Stimulated activated CD4-positive, alpha-beta T cell treated with anti-CD3 and anti-CD28 coated beads, Interleukin-1b, Interleukin-23, amount 100 ng/mL, for 4 hours (primary cell): ENCODE measurements around the gene AXDND1.
"Not testable (repeated sequence)": the region's sequence is repeated elsewhere in the genome, so short reads cannot be mapped to it uniquely, and the experiment has no call there.

Experiments used
- DNase-seq, 2 donors: peaks; one replicate each; pipeline ENCODE4 v3.0.0-alpha.2; 2020; ENCODE audit warnings: low read depth in 2 of 2

Gene AXDND1

DNA sequence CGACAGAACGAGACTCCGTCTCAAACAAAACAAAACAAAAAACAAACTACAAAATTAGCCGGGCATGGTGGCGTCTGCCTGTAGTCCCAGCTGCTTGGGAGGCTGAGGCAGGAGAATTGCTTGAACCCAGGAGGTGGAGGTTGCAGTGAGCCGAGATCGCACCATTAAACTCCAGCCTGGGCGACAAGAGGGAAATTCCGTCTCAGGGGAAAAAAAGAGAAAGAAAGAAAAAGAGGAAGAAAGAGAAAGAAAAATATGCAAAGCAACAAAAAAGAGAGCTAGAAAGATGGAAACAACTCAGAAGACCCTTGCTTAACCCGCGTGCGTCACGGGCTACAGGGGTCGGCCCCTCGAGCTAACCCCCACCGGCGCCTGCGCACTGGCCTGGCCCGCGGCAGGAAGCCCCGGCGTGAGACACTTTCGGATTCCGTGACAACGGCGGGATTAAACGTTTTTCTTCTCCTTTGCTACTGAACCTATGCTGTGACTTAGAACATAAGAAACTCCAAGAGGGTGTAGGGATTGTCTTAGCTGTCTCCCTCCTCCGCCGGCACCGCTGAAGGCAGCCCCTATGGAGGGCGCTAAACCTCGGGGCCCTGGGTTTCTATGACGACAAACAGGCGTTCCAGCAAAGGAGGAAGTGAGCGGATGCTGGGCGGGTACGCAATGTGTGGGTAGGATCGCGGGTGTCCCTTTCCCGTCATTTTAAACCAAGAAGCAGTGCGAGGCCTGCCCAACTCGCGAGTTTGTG, at the start of gene AXDND1:
Gene AXDND1 (plus strand): TSS at position 630 of the 751 bp plus-strand sequence. CDS start 539 bp downstream, outside the sequence.
- DNase-seq: peak; percentile 81 to 84

DNA sequence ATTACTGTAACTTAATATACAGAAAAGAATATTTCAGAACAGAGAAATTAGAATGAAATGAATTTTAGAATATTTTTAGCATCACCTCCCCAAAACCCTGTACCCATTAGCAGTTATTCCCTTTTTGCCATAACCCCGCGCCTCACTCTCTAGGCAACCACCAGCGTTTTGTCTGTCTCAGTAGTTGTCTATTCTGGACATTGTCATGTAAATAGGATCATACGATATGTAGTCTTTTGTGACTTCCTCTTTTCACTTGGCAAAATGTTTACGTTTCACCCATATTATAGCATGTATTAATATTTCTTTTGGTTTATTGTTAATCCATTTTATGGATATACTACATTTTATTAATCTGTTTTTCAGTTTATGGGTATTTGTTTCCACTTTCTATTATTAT, 47.3 kb upstream of the AXDND1 start:
- DNase-seq: no peak

- no peak for DNase-seq
Observed at GRCh38 chr1:179321533-179322216, 44.1 kb upstream of the AXDND1 start.

DNA sequence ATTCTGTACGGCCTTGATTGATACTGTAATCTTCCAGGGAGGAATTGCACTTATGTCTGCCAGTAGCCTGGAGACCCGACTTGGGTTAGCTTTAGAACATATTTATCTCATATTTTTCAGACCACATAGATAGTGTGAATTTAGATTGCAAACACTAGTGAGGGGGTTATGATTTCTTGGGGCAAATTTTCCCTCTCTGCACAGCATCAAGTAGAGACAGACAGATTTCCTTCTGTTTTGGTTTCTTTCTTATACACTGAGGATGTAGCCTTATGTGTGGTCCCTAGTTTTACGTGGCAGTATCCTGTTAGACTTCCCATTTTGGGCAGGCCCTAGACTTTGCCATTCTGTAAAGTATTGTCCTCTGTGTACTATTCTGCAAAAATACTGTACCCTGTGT, 43.2 kb upstream of the AXDND1 start:
- no peak for DNase-seq

DNA sequence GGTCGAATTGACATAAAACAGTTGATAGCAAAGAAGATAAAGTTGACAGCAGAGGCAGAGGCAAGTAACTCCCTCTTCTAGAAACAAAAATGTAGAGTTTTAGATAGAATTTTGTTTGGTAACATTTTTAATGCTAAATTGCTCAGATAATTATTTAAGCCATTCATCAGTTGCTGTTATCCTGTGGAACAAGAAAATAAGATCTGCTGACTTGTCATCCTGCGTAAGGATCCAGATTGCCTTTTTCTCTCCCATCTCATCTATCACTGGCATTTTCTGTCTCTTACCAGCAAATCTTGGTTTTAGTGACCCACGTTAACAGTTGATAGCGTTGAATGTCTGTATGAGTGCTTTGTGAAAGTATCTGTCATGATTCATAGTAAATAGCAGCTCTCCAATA, 42.3 kb upstream of the AXDND1 start:
- DNase-seq: no peak

- no peak for DNase-seq
Observed at GRCh38 chr1:179325836-179326235, 39.9 kb upstream of the AXDND1 start.

GRCh38 chr1:179326746-179327145, 39.0 kb upstream of the AXDND1 start:
- DNase-seq: no peak

DNA sequence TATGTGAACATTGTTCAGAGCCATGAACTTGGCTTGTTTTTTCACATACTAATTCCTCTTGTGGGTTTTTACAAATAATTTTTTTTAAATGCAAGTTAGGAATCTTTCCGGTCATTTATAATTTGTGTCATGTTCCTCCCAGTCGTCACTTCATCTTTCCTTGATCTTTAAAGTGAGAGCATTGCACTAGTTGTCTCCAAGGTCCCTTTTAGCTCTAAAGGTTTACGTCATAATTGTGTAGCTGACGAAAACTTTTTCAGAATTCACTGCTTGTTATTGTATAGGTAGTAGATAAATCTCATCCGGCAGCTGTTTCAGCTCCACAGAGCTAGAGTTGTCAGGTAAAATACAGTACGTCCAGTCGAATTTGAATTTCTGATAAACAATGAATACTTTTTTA, 38.6 kb upstream of the AXDND1 start:
- DNase-seq: no peak

DNA sequence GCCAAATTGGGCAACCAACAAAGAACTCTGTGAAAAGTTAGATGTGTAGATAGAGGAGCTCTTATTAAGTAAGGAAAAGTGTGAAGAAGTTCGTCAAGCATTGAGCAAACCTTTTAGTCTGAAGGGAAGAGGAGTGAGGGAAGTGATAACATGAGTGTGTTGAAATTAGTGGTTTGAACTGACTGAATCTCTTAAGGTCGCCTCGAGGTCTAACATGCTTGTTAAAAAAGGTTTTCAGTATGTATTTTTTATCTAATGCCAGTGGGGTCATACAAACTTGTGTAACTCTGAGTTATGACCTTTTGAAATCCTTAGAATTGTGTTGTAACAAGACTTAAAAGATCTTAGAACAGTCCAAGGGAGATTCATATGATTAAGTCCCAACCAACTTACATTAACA, 38.1 kb upstream of the AXDND1 start:
- no peak for DNase-seq

DNA sequence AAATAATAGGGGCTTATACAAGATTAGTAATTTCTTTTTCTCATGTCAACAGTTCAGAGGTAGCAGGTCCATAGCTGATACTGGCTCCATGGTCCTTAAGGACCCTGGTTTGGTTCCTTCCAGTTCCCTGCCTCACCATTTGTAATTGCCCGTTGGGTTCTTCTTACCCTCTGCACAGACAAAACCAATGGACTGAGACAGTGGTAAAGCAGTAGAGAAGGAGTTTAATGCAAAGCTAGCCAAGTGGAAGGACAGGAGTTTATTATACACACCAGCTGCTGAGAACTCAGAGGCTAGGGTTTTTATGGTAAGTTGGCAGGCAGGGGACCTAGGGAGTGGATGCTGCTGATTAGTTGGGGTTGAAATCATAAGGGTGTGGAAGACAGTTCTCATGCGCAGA, 35.9 kb upstream of the AXDND1 start:
- no peak for DNase-seq

DNA sequence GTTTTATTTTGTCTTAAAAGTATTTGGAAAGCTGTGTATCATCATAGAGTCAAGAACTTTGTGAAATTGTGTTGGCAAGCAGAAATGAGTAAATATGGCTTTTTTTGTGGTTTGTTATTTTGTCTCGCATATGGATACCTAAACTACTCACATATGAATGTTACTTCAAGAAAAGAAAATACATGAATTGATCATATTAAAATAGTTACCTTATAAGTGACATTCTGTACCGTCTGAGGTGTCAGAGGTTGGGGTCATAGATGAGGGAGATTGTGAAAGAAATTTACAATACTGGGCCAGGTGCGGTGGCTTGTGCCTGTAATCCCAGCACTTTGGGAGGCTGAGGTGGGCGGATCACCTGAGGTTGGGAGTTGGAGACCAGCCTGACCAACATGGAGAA, 31.3 kb upstream of the AXDND1 start:
- no peak for DNase-seq

DNA sequence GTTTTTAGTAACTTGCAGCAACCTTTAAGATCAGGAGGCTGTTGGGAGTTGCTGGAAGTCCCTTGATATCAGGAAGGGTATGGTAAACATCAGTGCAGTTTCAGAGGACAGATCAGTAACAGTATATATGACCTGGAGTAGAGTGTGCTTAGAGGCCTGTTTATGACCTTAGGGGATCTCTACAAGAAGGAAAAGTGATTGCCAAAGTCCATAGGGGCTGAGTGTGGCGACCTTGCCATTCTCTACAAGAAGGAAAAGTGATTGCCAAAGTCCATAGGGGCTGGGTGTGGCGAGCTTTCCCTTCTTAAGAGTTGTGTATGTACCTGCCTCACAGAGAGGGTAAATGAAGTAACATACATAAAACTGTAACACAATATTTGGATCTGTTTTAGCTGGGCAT, 28.5 kb upstream of the AXDND1 start:
- DNase-seq: no peak

DNA sequence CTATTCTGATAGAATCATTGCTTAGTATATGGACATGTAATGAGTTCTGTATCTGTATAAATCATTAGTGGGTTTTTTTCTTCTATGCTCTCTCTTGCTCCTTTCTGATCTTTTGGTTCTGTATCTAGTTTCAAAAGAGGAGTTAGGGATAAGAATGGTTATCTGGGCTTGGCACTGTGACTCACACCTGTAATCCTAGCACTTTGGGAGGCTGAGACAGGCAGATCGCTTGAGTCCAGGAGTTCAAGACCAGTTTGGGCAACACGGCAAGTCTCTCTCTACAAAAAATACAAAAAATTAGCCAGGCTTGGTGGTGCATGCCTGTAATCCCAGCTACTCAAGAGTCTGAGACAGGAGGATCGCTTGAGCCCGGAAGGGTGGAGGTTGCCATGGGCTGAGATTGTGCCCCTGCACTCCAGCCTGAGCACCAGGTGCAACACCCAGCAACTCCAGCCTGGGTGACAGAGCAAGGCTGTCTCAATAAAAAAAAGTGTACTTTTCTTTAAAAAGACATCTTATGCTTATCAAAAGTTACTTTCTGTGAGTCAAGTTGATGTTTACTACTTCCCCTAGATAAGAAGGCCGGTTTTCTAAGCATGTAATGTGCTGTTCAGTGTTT, 27.7 kb upstream of the AXDND1 start:
- no peak for DNase-seq

DNA sequence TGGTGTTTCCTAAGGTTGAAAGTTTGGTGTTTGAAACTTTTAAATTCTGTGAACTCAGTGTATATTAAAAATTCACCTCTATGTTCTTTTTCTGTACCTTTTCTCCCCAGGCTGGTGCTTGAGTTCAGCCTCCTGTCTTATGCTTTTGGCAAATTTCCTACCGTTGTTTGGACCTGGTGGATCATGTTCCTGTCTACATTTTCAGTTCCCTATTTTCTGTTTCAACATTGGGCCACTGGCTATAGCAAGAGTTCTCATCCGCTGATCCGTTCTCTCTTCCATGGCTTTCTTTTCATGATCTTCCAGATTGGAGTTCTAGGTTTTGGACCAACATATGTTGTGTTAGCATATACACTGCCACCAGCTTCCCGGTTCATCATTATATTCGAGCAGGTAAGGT, 24.9 kb upstream of the AXDND1 start:
- DNase-seq: no peak

DNA sequence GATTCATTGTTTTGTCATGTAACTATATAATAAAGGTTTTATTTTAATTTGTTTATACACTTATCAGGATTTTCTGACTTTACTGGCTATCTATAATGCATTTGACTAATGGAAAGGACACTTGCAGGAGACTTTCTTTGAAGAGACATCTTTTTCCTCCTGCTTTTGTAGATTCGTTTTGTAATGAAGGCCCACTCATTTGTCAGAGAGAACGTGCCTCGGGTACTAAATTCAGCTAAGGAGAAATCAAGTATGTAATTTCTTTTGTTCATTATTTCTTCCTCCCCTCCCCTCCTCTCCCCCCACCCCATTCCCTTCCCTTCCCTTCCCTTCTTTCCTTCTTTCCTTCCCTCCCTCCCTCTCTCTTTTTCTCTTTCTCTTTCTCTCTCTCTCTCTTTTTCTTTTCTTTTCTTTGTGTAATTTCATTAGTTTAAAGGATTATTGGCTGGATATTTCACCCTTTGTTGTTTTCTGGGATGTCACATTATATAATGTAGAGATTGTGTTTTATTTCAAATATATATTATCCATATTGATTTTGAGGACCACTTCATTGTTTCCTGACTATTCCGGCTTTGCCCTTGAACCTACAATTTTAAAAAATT, 23.7 kb upstream of the AXDND1 start:
- no peak for DNase-seq

DNA sequence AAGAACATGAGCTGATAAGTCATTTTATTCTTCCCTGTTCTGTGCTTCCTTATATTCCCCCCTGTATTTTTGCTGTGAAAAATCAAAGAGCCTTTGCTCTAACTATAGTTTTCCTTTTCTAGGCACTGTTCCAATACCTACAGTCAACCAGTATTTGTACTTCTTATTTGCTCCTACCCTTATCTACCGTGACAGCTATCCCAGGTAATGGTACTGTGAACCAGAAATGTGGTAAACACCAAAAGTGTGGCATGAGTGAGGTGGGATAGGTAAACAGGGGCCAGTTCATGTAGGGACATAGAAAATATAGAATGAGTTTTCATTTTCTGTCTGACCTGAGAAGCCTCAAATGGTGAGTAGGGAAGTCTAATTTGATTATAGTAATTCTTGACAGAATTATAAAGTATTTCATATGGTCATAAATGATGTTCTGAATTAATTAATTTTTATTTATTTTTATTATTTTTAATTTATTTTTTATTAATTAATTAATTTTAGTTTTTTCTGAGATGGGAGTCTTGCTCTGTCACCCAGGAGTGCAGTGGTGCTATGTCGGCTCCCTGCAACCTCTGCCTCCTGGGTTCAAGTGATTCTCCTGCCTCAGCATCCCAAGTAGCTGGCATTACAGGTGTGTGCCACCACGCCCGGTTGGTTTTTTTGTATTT, 22.9 kb upstream of the AXDND1 start:
- DNase-seq: no peak

DNA sequence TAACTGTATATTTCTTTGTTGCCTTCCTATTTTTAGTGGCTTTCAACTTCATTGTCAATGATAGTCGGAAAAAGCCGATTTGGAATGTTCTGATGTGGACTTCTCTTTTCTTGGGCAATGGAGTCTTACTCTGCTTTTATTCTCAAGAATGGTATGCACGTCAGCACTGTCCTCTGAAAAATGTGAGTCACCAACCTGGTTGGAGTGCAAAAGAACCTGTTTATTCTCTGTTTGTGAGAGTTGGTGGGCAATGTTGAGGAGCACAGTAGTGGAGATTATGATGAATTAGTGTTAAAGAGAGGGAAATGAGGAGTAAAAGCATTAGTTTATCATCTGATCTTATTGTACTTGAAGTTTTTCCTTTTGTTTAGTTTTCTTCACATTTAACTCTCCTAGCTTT, 14.5 kb upstream of the AXDND1 start:
- DNase-seq: no peak

DNA sequence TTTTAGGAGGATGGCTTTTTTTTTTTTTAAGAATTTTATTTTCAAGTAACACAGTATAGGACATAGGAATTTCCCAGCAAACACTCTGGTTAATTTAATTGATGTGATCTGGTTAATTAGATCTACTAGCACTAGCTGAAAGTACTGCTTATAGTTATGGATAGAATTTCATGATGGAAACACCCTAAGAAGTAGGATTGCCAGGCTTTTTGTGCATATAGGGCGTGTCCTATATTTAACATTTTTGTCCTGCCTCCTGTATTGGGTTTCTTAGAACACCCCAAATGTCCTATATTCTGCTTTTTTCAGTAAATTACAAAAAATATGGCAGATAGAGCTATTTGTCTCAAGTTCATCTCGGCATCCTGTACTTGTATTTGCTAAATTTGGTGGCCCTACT, 13.5 kb upstream of the AXDND1 start:
- DNase-seq: no peak

GRCh38 chr1:179353546-179353945, 12.2 kb upstream of the AXDND1 start:
- no peak for DNase-seq

DNA sequence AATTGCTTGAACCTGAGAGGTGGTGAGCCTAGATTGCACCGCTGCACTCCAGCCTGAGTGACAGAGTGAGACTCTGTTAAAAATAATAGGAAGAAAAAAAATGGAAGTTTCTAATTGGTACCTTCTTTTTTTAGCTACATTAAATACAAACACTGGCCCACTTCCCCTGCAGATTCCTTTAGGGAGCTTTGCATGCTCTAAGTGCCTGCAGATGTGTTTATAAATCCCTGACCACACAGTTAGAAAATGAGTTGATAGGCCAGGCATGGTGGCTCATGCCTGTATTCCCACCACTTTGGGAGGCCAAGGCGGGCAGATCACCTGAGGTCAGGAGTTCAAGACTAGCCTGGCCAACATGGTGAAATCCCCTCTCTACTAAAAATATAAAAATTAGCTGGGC, 4.1 kb upstream of the AXDND1 start:
- not testable (repeated sequence) for DNase-seq

DNA sequence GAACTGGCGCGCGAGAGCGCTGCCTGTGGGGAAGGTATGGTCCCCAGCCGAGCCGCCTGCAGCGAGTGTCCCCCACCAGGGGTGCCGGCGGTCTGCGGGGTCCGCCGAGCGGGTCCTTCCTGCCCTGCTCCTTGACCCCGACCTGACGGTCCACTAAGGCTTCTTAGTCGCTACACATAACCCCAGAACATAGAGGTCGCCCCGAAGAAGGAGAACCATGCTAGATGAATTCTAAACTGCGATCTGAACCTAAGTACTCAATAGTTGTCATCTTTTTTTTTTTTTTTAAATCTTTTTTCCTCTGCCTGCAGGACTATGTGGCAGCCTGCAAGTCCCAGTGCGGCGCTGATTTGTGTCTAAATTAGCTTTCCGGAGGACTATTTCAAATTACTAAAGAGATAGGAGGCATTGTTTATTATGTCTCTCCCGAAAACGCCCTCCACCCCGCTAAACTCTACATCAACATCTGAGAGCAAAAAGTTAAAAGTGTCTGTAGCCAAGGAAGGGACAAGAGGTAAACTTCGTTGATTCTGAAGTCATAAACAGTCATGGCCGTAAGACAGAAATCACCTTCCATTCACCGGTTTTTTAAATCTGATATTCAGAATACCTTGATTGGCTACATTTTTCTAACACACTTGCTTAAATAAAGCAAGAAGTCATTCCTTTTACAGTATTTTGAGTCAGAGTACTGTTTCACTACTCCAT, 476 bp downstream of the AXDND1 start:
- DNase-seq: peak in 1 of 2 donors; percentile 1
